HepG2 (cell line): ENCODE measurements around the gene QKI. TPM values are rescaled to one million over a fixed set of nuclear protein-coding genes. Genes with fewer than 3 reads are reported as not detected.
A peak's percentile ranks its signal among the peaks of the same experiment; 100 is the strongest.

ENCODE experiments used
- CREB1 ChIP-seq, 2 experiments: fragments of 450-650 bp in 1 of 2; IDR thresholded peaks; 2 replicates each; pipeline ENCODE4 v1.6.1; 2016 to 2017; ENCODE audit warnings: control low read depth in 1 of 2, mild to moderate bottlenecking in 1 of 2, missing compliant biosample characterization in 1 of 2, missing genetic modification characterization in 1 of 2
- ETS1 ChIP-seq: sonication (generic); formaldehyde crosslinking; IDR thresholded peaks from 2 replicates; pipeline ENCODE4 v1.4.0; 2020; ENCODE audit warnings: missing genetic modification reagents
- HOXA5 ChIP-seq: sonication (generic); formaldehyde crosslinking; IDR thresholded peaks from 2 replicates; pipeline ENCODE4 v1.4.0; 2020; ENCODE audit warnings: missing genetic modification reagents
- IKZF4 ChIP-seq: sonication (generic); formaldehyde crosslinking; IDR thresholded peaks from 2 replicates; pipeline ENCODE4 v1.5.1; 2020; ENCODE audit warnings: borderline replicate concordance, mild to moderate bottlenecking, low read depth, missing genetic modification reagents; ENCODE audit errors: not compliant biosample characterization
- KDM3A ChIP-seq: IDR thresholded peaks from 2 replicates; pipeline ENCODE4 v1.6.1; 2018; ENCODE audit warnings: low read depth, missing compliant biosample characterization
- NFKB2 ChIP-seq: sonication (generic); formaldehyde crosslinking; IDR thresholded peaks from 2 replicates; pipeline ENCODE4 v1.4.0; 2020; ENCODE audit warnings: missing genetic modification reagents, borderline replicate concordance
- POLR2AphosphoS5 ChIP-seq: IDR thresholded peaks from 2 replicates; pipeline ENCODE4 v1.6.1; 2012; ENCODE audit warnings: low read depth, low read length
- RAD21 ChIP-seq: fragments of 450-650 bp; formaldehyde crosslinking; IDR thresholded peaks from 2 replicates; pipeline ENCODE4 v1.5.0; 2020; ENCODE audit warnings: mild to moderate bottlenecking
- SOX6 ChIP-seq, 2 experiments: fragments of 450-650 bp in 1 of 2; sonication (generic) in 1 of 2; formaldehyde crosslinking in 1 of 2; IDR thresholded peaks; 2 replicates each; pipeline versions ENCODE4 v1.4.0 to v1.6.1; 2017 to 2020; ENCODE audit warnings: antibody characterized with exemption in 1 of 2, mild to moderate bottlenecking in 1 of 2, missing genetic modification reagents in 1 of 2
- TRAFD1 ChIP-seq: sonication (generic); formaldehyde crosslinking; IDR thresholded peaks from 2 replicates; pipeline ENCODE4 v1.5.1; 2020; ENCODE audit warnings: missing genetic modification reagents, mild to moderate bottlenecking, borderline replicate concordance
- ZBTB3 ChIP-seq: sonication (generic); formaldehyde crosslinking; IDR thresholded peaks from 2 replicates; pipeline ENCODE4 v1.4.0; 2020; ENCODE audit warnings: low read depth, mild to moderate bottlenecking, moderate library complexity, missing genetic modification reagents, borderline replicate concordance
- ZNF142 ChIP-seq: sonication (generic); formaldehyde crosslinking; IDR thresholded peaks from 2 replicates; pipeline ENCODE4 v1.4.0; 2020; ENCODE audit warnings: missing genetic modification reagents
- ZNF850 ChIP-seq: sonication (generic); formaldehyde crosslinking; conservative IDR thresholded peaks from 2 replicates; pipeline ENCODE4 v1.9.0; 2021; ENCODE audit warnings: mild to moderate bottlenecking, missing genetic modification reagents
- polyA plus RNA-seq, 8 experiments: library from polyadenylated mRNA; depleted of rRNA in 3 of 8; stranded (reverse) in 7 of 8; unstranded in 1 of 8; fragments of >200 nt; fragmentation: Illumina TruSeq in 4 of 8; extraction: Trizol in 4 of 8; gene quantifications; 2 replicates each; pipeline versions ENCODE4 v1.2.1 to v1.2.3, GENCODE V29; 2011 to 2016; ENCODE audit warnings: low read depth in 4 of 8, missing spikeins in 1 of 8, mixed read lengths in 1 of 8; ENCODE audit not compliant: insufficient read depth in 1 of 8
- total RNA-seq, 5 experiments: library from RNA; depleted of rRNA; stranded (reverse); fragments of >200 nt; fragmentation: Illumina TruSeq; extraction: Trizol; gene quantifications; 2 replicates each; pipeline ENCODE4 v1.2.3, GENCODE V29; 2016; ENCODE audit warnings: low read depth in 1 of 5

Gene QKI
- total and polyA plus RNA-seq, 2 of the 13 experiments (the other 11 are each of a cell fraction or from before 2014, with no cell fraction given) = 136 to 137 TPM

- peak; percentile 84 for TF ChIP-seq ZNF142 (CRISPR knock-in tag)
- TF ChIP-seq HOXA5 (CRISPR knock-in tag) = peak; percentile 79; the same call in 1 of the 2 replicates
- 0 out of 2 replicates have a peak, but pooled peaks have one; percentile 45 for TF ChIP-seq ETS1 (CRISPR knock-in tag)
- no peak for TF ChIP-seq CREB1 (IDR thresholded peaks at IDR 0.05)
- no peak for TF ChIP-seq CREB1 (CRISPR knock-in tag; IDR thresholded peaks at IDR 0.05)
- TF ChIP-seq POLR2AphosphoS5 = 0 out of 2 replicates have a peak, but pooled peaks have one; percentile 24
- TF ChIP-seq RAD21 (CRISPR knock-in tag) = peak; percentile 39; the same call in 1 of the 2 replicates
- TF ChIP-seq SOX6 (IDR thresholded peaks at IDR 0.05) = no peak
- TF ChIP-seq SOX6 (CRISPR knock-in tag; IDR thresholded peaks at IDR 0.05) = no peak
- no peak for TF ChIP-seq ZNF850 (CRISPR knock-in tag)
- TF ChIP-seq ZBTB3 (CRISPR knock-in tag) = no peak
- no peak for TF ChIP-seq KDM3A (CRISPR knock-in tag)
- TF ChIP-seq IKZF4 (CRISPR knock-in tag) = no peak
- TF ChIP-seq TRAFD1 = no peak
- TF ChIP-seq NFKB2 (CRISPR knock-in tag) = peak; percentile 32; the same call in 1 of the 2 replicates
These were observed 1.4 kb downstream of the QKI start (continued) for GRCh38 chr6:163415620-163416556.
